GM06990 (cell line): ENCODE measurements around the gene APOM.

Experiments used
- DNase-seq: peaks from one replicate; pipeline ENCODE4 v3.0.0-alpha.2; 2011; ENCODE audit not compliant: insufficient read length; ENCODE audit errors: extremely low read depth
- H3K27me3 ChIP-seq: replicated peaks from 2 replicates; pipeline ENCODE4 v1.6.0; 2011; ENCODE audit warnings: low read length; ENCODE audit not compliant: control insufficient read depth, insufficient read depth
- H3K36me3 ChIP-seq: 2 replicates; pipeline ENCODE4 v1.5.1; 2011; ENCODE audit warnings: low read length; ENCODE audit not compliant: control insufficient read depth, insufficient read depth
- H3K4me3 ChIP-seq: replicated peaks from 2 replicates; pipeline ENCODE4 v1.5.1; 2011; ENCODE audit warnings: low read depth, mild to moderate bottlenecking, control low read depth, low read length
- CTCF ChIP-seq: IDR thresholded peaks from 2 replicates; pipeline ENCODE4 v1.5.1; 2011; ENCODE audit warnings: low read length, control low read depth, mild to moderate bottlenecking, inconsistent platforms; ENCODE audit not compliant: insufficient read depth, poor library complexity, severe bottlenecking

Gene APOM

GRCh38 chr6:31691564-31692108 lies 35.9 kb downstream of the APOM start:
- H3K4me3 ChIP-seq, result no peak overlapping the region
- no peak for DNase-seq
- H3K27me3 ChIP-seq, result no peaks in the 10 kb centered on the region
- no peak for TF ChIP-seq CTCF
- H3K36me3 ChIP-seq, result peaks cover 44% of the 10 kb centered on the region

- Histone ChIP-seq H3K27me3 (no peaks in the 10 kb centered on the region), H3K36me3 (peaks cover 44% of the 10 kb centered on the region), H3K4me3 (no peak overlapping the region)
- DNase-seq, result no peak
- no peak for TF ChIP-seq CTCF
These were observed 36.7 kb downstream of the APOM start for GRCh38 chr6:31692353-31692752.

DNA sequence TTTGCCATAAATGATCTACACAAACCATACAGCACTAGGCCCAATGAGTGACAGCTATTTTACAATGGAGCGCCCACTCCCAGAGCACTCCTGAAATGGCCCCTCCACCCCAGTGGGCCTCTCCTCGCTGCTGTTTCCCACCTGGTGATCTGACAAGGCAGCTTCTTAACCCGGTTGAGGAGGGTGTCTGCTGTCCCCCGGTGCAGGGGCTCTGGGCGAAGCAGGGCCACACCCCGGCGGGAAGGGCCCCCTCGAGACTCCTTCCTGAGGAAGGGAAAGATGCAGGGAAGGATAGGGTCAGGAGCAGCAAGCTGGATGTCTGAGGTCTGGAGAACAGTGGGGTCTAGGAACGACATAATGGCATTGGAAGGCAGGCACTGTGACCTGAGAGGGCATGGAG lies 37.2 kb downstream of the APOM start:
- TF ChIP-seq CTCF, result no peak
- no peak overlapping the region for H3K4me3 ChIP-seq
- H3K36me3 ChIP-seq, result peaks cover 42% of the 10 kb centered on the region
- H3K27me3 ChIP-seq, result no peaks in the 10 kb centered on the region
- no peak for DNase-seq

DNA sequence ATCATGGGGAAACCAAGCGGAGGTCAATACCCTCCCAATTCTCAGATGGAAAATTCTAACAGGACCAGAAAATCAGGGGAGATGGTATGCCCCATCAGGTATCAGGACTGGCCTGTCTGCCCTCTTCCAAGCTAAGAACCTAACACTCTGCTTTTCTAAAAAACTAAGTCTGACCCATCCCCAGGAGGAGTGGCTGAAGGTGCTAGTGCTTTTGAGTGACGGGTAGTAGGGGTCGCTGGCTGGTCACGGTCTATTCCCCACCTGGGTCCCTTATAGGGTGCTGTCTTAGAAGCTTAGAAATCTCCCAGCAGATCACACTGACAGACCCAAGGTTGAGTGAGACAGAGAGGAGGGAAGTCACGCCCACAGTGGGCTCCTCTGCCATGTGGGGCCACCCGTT lies 37.8 kb downstream of the APOM start:
- TF ChIP-seq CTCF, result no peak
- Histone ChIP-seq H3K4me3 (no peak overlapping the region), H3K36me3 (peaks cover 37% of the 10 kb centered on the region), H3K27me3 (no peaks in the 10 kb centered on the region)
- no peak for DNase-seq

GRCh38 chr6:31697555-31697954 lies 41.9 kb downstream of the APOM start:
- Histone ChIP-seq H3K4me3 (no peak overlapping the region), H3K27me3 (no peaks in the 10 kb centered on the region), H3K36me3 (peaks cover 12% of the 10 kb centered on the region)
- no peak for DNase-seq
- TF ChIP-seq CTCF, result no peak

DNA sequence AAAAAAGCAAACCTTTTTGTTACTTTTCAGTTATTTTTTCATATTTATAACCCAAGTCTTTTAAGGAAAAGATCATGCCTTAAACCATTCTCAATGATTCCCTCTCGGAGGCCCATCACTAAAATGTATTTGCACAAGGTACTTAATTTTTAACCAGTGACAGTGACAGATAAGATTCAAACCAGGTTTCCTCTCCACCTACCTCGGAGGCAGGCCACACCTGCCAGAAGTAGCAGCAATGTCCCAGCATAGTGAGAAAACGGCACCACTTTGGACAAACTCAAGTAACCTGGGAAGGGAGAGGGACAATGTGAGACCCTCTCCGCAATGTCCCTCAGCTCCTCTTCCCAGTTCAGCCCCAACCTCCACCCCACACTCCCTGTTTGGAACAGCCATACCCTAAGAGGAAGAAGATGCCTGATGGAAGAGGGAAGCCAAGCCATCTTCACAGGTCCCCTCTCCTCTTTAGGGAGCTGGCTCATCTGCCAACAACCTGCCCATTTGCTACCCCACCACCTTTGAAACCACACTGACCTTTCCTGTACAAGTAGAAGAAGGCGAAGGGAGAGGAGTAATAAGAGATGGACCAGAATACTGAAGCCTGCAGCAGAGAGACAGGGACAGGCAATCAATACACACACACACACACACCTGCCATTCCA lies 45.2 kb downstream of the APOM start:
- Histone ChIP-seq H3K36me3 (peaks cover 5% of the 10 kb centered on the region), H3K27me3 (no peaks in the 10 kb centered on the region), H3K4me3 (no peak overlapping the region)
- no peak for TF ChIP-seq CTCF
- DNase-seq, result no peak
